ENCODE data around the gene LRRC17.

- TF ChIP-seq BHLHE40 (IDR thresholded peaks at IDR 0.05; ENCODE audit: low read length) = no peak
- no peak for TF ChIP-seq POLR2A (conservative IDR thresholded peaks at IDR 0.05)
- TF ChIP-seq NR2F6 (CRISPR knock-in tag; IDR thresholded peaks at IDR 0.05) = no peak
- TF ChIP-seq CTCF (IDR thresholded peaks at IDR 0.05 in 2 of 3, conservative IDR thresholded peaks at IDR 0.05 in 1 of 3; ENCODE audit: insufficient read depth in 2 of 3, low read depth in 1 of 3, low read length in 3 of 3) = no peak
- no peak for TF ChIP-seq MXI1 (IDR thresholded peaks at IDR 0.05; ENCODE audit: low read depth, low read length)
- no peak for TF ChIP-seq E2F4 (CRISPR knock-in tag; IDR thresholded peaks at IDR 0.05; ENCODE audit: low read depth)
- no peak for TF ChIP-seq ZNF695 (CRISPR knock-in tag; IDR thresholded peaks at IDR 0.05)
- TF ChIP-seq SPI1 (IDR thresholded peaks at IDR 0.05; ENCODE audit: borderline replicate concordance, low read depth, low read length) = no peak
- TF ChIP-seq EP300 (IDR thresholded peaks at IDR 0.05; ENCODE audit: low read length) = no peak
- TF ChIP-seq SIN3A (IDR thresholded peaks at IDR 0.05; ENCODE audit: borderline replicate concordance in 2 of 2, control insufficient read depth in 1 of 2, low read depth in 2 of 2, low read length in 2 of 2) = no peak
- TF ChIP-seq HOMEZ (CRISPR knock-in tag; IDR thresholded peaks at IDR 0.05) = no peak
- no peak for TF ChIP-seq ZNF431 (CRISPR knock-in tag; IDR thresholded peaks at IDR 0.05)
Observed at GRCh38 chr7:102918845-102919244, 6.0 kb downstream of the LRRC17 start.
